ENCODE data around the gene ALAD.

ALAD gene

GRCh38 chr9:113337714-113338113, 63.4 kb downstream of the ALAD start:
- Histone ChIP-seq H3F3A (ENCODE audit: insufficient read depth, low read length) (no peaks in the 10 kb centered on the region), H3K9me2 (replicated peaks; ENCODE audit: insufficient read depth, low read length) (no peaks in the 10 kb centered on the region), H4K20me1 (ENCODE audit: insufficient read depth, low read length) (no peaks in the 10 kb centered on the region), H3K9ac (ENCODE audit: low read length) (no peak overlapping the region), H2AFZ (ENCODE audit: low read length) (no peak overlapping the region), H3K79me2 (ENCODE audit: low read length) (no peaks in the 10 kb centered on the region), H3K4me3 (ENCODE audit: low read length) (no peak overlapping the region), H3K27me3 (replicated peaks; ENCODE audit: insufficient read depth, low read length) (no peaks in the 10 kb centered on the region), H3K27ac (ENCODE audit: low read length) (no peak overlapping the region), H3K36me3 (replicated peaks; ENCODE audit: insufficient read depth, low read length) (no peaks in the 10 kb centered on the region), H3K4me1 (ENCODE audit: low read length) (peaks cover 6% of the 10 kb centered on the region; the same call in 1 of the 2 replicates), H3K4me2 (ENCODE audit: low read depth, low read length) (no peak overlapping the region), H3K9me3 (replicated peaks; ENCODE audit: insufficient read depth, low read length) (no peaks in the 10 kb centered on the region)
- TF ChIP-seq EZH2 (optimal IDR thresholded peaks at IDR 0.05; ENCODE audit: low read depth, low read length), result no peak
- no peak for TF ChIP-seq CTCF (IDR thresholded peaks at IDR 0.05; ENCODE audit: low read length)
- no peak for TF ChIP-seq EZH2phosphoT487 (IDR thresholded peaks at IDR 0.05; ENCODE audit: low read length)
- DNase-seq, result no peak

Data from MM.1S (cell line).